Renal pelvis (tissue), 12 donors: Measurements from ENCODE around the gene PRKAA2. TPM values are rescaled to one million over a fixed set of nuclear protein-coding genes. Genes with fewer than 3 reads are reported as not detected.
"Not testable (repeated sequence)": the region's sequence is repeated elsewhere in the genome, so short reads cannot be mapped to it uniquely, and the experiment has no call there.

Experiments used
- DNase-seq: peaks from one replicate; pipeline ENCODE4 v3.0.0-alpha.2; 2013
- long read RNA-seq, 16 experiments: transcript quantifications; one replicate each; lab custom pipeline, GENCODE V29; 2026
- polyA plus RNA-seq, 3 donors: library from polyadenylated mRNA; unstranded; fragments of 120-200 nt; gene quantifications; one replicate each; pipeline ENCODE4 v1.2.1, GENCODE V29; 2013; ENCODE audit not compliant: insufficient read length in 3 of 3

The PRKAA2 gene
- 10 to 100 TPM; 11.6 to 23.9 (median 19.1) TPM for polyA plus RNA-seq
- long read RNA-seq, donor 1, full-length matches to known transcripts, result 2 of 2 reads
- long read RNA-seq, donor 1, partial matches to known transcripts, result 0 of 2 reads
- long read RNA-seq, donor 1, other reads (novel, unspliced or antisense), result 0 of 2 reads
- long read RNA-seq, donor 2, full-length matches to known transcripts, result 3 of 3 reads
- long read RNA-seq, donor 2, partial matches to known transcripts, result 0 of 3 reads
- long read RNA-seq, donor 2, other reads (novel, unspliced or antisense), result 0 of 3 reads
- long read RNA-seq, donor 3, full-length matches to known transcripts, result 4 of 4 reads
- long read RNA-seq, donor 3, partial matches to known transcripts, result 0 of 4 reads
- long read RNA-seq, donor 3, other reads (novel, unspliced or antisense), result 0 of 4 reads
- long read RNA-seq, donor 4, full-length matches to known transcripts, result 2 of 2 reads
- long read RNA-seq, donor 4, partial matches to known transcripts, result 0 of 2 reads
- long read RNA-seq, donor 4, other reads (novel, unspliced or antisense), result 0 of 2 reads
- long read RNA-seq, donor 5, result 0 reads
- long read RNA-seq, donor 6, full-length matches to known transcripts, result 1 of 1 reads
- long read RNA-seq, donor 6, partial matches to known transcripts, result 0 of 1 reads
- long read RNA-seq, donor 6, other reads (novel, unspliced or antisense), result 0 of 1 reads
- long read RNA-seq, donor 7, full-length matches to known transcripts, result 1 of 1 reads
- long read RNA-seq, donor 7, partial matches to known transcripts, result 0 of 1 reads
- long read RNA-seq, donor 7, other reads (novel, unspliced or antisense), result 0 of 1 reads
- long read RNA-seq, donor 8, result 0 reads
- long read RNA-seq, donor 9, full-length matches to known transcripts, result 5 of 5 reads
- long read RNA-seq, donor 9, partial matches to known transcripts, result 0 of 5 reads
- long read RNA-seq, donor 9, other reads (novel, unspliced or antisense), result 0 of 5 reads
- long read RNA-seq, donor 10, full-length matches to known transcripts, result 2 of 7 reads
- long read RNA-seq, donor 10, partial matches to known transcripts, result 5 of 7 reads
- long read RNA-seq, donor 10, other reads (novel, unspliced or antisense), result 0 of 7 reads
- long read RNA-seq, donor 11, full-length matches to known transcripts, result 3 of 3 reads
- long read RNA-seq, donor 11, partial matches to known transcripts, result 0 of 3 reads
- long read RNA-seq, donor 11, other reads (novel, unspliced or antisense), result 0 of 3 reads
- long read RNA-seq, donor 12, full-length matches to known transcripts, result 5 of 5 reads
- long read RNA-seq, donor 12, partial matches to known transcripts, result 0 of 5 reads
- long read RNA-seq, donor 12, other reads (novel, unspliced or antisense), result 0 of 5 reads
- long read RNA-seq, donor 13, full-length matches to known transcripts, result 1 of 1 reads
- long read RNA-seq, donor 13, partial matches to known transcripts, result 0 of 1 reads
- long read RNA-seq, donor 13, other reads (novel, unspliced or antisense), result 0 of 1 reads
- long read RNA-seq, donor 14, result 0 reads
- long read RNA-seq, donor 15, full-length matches to known transcripts, result 1 of 1 reads
- long read RNA-seq, donor 15, partial matches to known transcripts, result 0 of 1 reads
- long read RNA-seq, donor 15, other reads (novel, unspliced or antisense), result 0 of 1 reads
- long read RNA-seq, donor 16, full-length matches to known transcripts, result 2 of 2 reads
- long read RNA-seq, donor 16, partial matches to known transcripts, result 0 of 2 reads
- long read RNA-seq, donor 16, other reads (novel, unspliced or antisense), result 0 of 2 reads

DNA sequence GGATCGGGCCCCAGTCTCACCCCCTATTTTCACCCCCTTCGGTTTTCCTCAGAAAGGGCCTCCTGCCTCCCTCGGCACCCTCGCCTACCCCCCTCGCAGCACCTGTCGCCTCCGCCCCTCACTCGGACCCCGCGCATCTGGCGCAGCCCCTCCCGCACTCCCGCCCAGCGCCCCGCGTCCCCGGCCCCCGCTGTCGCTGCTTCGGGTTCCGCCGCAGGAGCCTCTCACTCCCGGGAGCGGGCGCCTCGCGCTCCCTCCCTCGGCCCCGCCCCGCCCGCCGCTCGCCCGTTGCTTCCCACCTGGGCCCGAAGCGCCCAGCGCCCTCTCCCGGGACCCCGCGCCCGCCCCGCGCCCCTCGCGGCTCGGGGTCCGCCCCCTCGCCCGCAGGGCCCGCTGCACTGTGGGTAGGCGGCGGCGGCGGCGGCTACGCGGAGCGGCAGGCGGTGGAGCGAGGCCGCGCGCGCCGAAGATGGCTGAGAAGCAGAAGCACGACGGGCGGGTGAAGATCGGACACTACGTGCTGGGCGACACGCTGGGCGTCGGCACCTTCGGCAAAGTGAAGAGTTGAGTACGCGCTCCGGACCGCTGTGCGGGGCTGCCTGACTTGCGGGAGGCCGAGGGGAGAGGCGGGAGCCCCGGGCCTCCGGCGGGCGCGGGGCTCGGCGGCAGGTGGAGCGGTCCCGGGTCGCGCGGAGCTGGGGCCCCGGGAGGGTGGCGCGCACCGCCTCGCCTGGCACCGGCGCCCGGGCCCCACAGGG lies at the start of gene PRKAA2:
PRKAA2 (plus strand) TSS at position 396 of the 758 bp plus-strand sequence; CDS start at position 470, 74 bp downstream.
- DNase-seq, result peak; percentile 60

DNA sequence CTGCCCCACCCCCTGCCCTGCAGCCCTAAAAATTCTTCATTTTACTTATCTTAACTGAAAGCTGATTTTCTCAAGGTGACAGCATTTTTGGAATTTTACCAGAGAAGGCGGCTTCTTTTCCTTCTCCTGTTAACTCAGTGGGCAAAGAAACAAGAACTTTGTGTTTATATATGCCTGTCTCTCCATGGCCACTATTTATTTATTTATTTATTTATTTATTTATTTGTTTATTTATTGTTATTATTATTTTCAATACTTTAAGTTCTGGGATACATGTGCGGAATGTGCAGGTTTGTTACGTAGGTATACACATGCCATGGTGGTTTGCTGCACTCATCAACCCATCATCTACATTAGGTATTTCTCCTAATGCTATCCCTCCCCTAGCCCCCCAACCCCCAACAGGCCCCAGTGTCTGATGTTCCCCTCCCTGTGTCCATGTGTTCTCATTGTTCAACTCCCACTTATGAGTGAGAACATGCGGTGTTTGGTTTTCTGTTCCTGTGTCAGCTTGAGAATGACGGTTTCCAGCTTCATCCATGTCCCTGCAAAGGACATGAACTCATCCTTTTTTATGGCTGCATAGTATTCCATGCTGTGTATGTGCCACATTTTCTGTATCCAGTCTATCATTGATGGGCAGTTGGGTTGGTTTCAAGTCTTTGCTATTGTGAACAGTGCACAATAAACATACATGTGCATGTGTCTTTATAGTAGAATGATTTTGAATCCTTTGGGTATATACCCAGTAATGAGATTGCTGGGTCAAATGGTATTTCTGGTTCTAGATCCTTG lies 49.5 kb upstream of the PRKAA2 start:
- DNase-seq, result not testable (repeated sequence)

DNA sequence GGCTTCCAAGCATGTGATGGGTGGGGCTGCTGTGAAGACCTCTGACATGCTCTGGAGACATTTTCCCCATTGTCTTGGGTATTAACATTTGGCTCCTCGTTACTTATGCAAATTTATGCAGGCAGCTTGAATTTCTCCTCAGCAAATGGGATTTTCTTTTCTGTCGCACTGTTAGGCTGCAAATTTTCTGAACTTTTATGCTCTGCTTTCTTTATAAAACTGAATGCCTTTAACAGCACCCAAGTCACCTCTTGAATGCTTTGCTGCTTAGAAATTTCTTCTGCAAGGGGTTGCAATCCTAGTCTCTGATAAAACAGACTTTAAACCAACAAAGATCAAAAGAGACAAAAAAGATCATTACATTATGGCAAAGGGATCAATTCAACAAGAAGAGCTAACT lies 35.0 kb upstream of the PRKAA2 start:
- DNase-seq, result not testable (repeated sequence)

DNA sequence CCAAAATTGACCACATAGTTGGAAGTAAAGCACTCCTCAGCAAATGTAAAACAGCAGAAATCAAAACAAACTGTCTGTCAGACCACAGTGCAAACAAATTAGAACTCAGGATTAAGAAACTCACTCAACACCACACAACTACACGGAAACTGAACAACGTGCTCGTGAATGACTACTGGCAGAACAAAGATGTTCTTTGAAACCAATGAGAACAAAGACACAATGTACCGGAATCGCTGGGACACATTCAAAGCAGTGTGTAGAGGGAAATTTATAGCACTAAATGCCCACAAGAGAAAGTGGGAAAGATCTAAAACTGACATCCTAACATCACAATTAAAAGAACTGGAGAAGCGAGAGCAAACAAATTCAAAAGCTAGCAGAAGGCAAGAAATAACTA lies 34.3 kb upstream of the PRKAA2 start:
- not testable (repeated sequence) for DNase-seq

DNA sequence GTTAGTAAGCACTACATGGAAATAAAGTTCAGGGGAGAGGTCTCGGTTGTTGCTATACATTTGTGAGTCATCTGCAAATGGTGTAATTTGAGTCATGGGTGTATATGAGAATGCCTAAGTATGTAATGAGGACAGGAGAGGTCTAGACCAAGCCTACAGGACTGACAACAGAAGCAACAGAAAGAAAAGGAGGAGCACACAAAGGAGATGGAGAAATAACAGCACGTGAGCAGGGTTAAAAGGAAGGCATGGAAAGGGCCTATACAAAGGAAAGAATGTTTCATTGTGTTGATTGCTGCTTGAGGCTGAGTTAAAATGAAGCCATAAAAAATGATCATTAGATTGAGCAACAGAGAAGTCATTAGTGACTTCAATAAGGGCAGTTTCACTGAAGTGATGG lies 28.0 kb upstream of the PRKAA2 start:
- DNase-seq, result no peak

DNA sequence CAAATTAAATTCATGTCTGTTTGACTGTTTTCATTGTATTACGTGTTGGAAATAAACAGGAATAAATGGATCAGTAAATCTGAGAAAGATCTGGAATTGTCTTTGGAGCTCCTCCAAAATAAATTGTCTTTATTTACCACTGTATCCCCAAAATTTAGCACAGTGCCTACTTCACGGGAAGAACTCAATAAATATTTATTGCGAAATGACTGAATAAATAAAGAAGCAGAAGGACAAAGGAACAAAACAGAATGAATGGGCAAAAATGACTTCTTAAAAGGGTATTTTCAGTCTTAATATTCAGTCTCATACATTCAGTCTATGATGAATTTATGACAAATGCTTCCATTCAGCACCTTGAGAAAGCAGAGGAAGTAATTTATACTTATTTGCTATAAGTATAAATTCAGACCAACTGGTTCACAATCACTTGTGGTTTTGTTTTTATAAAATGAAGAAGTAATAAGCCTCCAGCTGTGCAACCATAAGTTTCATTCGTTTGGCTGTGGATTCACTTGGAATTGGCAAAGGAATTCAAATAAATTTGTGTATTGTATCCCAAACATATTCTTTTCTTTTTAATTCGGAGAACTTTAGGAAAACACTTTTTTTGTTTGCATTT lies 19.2 kb upstream of the PRKAA2 start:
- no peak for DNase-seq

DNA sequence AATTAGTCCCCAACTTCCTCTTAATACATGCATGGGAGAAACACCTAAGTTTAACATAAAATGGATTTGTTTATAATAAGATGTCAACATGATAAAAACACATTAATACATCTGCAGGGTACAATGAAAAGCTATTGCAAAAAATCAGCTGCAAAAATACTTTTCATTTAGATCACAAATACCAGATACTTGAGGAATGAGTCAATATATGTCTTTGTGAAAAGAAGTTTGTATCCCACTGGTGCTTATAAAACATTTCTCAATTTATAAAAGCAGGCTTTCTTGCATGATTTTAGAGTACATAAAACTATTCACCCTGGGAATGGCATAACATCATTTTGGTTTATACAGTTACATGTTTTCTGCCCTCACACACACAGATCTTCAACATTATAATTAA lies 18.6 kb upstream of the PRKAA2 start:
- no peak for DNase-seq

DNA sequence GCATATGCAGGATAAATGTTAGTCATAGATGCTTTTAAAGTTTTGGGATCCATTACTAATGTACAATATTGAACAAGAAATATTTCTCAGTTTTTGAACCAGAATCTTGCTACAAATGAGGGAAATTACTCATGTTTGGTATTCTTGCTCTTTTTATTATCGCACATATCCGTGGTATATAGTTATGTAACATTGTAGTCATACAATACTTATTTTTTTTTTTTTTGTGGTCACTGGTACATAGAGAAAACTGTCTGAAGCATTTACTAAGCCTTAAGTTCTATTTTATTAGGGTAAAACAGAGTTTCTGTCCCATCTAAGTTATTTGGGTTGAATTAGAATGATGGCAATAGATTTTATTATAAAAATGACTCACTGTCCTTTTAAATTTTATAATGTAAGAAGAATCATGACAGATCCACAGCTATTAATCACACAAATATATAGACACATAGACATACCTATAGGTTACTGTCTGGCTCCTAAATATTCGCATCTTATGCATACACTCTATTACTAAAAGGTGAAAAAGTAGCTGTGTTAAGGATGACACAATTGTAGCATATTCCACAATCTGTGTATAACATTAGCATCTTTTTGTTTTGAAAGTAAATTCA lies 18.0 kb upstream of the PRKAA2 start:
- DNase-seq, result no peak

DNA sequence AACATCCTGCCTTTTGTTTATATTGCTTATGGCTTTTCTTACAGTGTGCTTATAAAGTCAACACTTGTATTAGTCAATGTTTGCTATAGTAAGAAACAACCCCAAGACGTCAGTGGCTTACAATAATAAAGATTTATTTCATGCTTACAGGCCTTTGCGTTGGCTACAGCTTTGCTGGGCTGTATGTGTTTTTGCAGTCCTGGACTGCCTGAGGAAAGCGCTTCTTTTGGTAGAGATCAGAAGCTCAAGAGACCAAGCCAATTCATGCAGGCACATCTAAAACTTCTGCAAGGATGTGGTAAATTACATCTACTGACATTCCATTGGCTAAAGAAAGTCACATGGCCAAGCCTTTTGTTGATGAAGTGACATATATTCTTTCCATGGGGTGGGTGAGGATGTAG lies 17.5 kb upstream of the PRKAA2 start:
- no peak for DNase-seq

DNA sequence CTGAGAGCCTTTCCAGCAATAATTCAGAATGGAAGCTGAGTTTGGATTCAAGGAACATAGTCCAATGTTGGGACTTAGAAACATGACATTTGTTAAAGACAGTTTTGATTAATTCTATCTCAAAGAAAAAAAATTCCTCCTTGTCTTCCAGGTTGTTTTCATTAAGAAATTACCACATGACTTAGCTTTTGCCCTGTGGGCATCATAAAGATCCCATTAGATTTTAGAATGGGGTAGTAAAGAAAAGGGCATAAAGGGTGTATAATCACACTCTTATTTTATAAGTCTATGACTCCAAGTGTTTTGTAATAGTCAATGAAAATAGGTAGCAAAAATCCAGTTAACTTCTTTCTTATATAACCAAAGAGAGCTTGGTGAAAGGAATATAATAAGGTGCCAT lies 14.3 kb upstream of the PRKAA2 start:
- DNase-seq, result no peak

DNA sequence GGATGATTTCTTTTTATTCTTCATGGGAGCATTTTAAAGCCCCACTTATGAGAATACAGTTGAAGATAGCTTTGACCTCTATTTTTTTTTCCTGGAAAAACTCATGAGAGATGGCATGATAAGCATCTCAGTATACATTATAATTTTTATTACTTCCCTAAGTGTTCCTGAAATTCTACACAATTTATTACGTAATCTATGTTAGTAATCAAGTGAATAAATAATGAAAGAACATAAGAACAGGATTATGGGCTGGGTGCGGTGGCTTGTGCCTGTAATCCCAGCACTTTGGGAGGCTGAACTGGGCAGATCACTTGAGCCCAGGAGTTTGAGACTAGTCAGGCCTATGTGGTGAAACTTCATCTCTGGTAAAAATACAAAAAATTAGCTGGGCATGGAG lies 13.2 kb upstream of the PRKAA2 start:
- no peak for DNase-seq

DNA sequence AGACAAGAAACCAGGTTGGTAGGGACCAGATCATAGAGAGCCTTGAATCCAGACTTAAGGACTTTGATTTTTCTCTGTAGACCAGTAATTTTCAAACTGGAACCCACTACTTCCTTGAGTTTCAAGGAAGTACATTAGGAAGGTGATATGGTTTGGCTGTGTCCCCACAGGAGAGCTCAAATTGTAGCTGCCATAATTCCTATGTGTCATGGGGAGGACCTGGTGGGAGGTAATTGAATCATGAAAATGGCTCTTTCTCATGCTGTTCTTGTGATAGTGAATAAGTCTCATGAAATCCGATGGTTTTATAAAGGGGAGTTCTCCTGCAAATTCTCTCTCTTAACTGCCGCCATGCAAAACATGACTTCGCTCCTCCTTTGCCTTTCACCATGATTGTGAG lies 10.1 kb upstream of the PRKAA2 start:
- no peak for DNase-seq

DNA sequence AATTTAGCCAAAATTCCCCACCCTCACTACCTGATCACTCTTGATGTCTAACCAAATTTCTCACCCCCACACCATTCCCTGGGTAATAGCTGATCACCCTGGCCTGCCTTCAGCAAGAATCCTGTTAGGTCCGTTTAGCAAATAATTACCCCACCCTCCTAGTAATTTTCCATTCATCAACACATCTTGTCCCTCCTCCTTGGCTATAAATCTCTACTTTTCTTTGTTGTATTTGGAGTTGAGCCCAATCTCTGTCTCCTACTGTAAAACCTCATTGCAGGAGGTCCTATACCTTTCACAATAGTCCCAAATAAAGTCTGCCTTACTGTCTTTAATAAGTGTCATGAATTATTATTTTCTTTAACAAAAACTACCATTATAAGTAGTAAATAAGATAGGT lies 6.9 kb upstream of the PRKAA2 start:
- DNase-seq, result no peak

DNA sequence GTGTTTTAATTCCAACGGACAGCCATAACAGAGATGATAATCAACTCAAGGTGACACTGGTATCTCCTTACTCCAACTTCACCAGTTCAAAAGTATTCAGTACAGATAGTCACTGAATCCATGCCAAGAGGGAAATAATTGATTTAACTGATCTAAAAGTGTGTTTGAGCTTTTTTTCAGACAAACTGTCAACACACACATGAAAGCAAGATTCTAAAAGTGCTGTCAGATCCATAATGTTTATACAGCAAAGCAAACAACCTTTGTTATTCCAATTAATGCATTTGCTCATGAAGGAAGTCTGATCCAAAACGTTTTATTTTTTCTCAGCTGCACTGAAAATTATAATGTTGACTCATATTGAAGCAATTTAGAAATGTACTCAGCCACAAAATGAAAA lies 5.9 kb upstream of the PRKAA2 start:
- no peak for DNase-seq

DNA sequence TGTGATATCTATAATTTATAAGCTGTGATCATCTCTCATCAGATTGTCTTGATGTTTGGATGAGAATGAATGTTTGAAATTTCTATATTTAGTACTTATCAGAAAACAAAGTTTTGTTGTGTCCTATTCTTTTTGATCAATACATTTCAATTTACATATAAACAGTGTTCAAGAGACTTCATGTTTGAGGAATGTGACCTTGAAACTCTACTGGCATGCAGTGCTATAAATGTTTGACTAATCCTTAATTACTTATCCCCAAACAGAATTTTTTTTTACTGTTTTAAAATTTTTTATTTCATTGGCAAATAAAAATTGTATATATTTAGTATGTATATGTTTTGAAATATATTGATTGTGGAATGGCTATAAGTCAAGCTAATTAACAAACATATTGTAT lies 1.5 kb upstream of the PRKAA2 start:
- peak; percentile 21 for DNase-seq

DNA sequence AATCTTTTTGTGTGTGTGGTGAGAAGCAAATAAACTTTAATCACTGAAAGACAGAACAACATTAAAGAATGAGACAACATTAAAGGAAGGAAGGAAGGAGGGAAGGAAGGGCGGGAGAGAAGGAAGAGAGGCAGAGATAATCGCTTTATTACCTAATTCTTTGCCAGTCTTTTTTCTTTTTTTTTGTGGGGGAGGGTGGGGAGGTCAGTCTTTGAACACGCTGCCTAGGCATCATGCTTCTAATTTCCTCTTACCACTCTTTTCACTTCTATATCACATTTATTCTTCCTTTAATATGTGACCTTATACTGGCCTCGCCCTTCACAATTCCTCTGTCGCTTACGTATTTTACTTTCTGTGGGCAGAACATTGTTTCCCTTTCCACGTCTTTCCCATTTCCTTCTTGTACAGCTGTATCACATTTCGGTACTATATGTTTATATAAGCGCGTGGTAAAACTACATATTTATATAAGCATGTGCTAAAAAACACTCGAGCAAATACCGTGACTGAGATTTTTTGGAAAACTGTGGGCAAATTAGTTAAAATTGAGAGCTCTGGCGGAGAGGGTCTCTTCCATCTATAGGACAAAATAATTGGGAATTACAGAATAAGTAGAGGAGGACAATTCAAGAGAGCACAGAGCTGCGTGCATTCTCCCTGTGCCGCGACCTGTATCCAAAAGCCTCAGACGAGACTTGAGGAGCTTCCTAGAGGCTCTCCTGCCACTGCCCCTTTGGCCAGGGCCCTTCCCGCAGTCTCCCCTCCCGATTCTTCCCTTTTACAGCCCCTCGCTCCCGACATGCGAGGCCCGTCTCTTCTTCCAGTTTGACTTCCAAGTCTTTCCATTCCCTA lies 823 bp upstream of the PRKAA2 start:
- DNase-seq, result peak; percentile 23

DNA sequence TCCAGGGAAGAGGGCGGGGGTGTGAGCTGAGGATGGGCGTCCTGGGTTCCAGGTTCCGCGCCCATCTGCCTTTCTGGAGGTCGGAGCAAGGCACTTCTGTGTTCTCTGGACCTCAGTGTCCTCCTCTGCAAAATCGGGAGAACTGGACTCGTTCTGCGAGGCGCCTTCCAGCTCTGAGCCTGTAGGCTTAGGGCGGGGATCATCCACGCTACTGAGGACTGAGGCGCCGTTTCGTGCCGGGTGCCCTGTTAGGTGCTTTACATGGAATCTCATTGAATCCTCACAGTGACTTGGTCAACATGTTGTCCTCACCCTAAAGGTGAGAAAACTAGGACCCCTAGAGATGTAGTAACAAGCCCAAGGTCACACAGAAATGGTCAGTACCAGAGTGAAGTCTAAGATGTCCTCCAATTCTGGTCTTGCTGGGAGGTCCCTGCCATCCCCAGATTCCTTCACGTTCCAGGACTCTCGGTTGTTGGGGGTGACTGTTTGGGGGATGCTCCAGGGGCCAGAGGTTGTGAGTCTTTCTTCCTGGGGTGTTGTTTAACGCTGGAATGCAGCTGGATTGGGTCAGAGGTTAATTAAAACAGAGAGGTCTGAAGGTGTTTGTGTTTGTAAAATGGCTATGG lies 677 bp downstream of the PRKAA2 start:
- peak; percentile 14 for DNase-seq
